HG02610 (cell line): Measurements from ENCODE around the gene NELFA.
"Not testable (repeated sequence)": the region's sequence is repeated elsewhere in the genome, so short reads cannot be mapped to it uniquely, and the experiment has no call there.

Source experiments
- ATAC-seq: cut with Tn5 transposase; IDR thresholded peaks from one replicate; pipeline ENCODE4 v1.9.1; 2021; ENCODE audit warnings: mild to moderate bottlenecking, moderate library complexity; ENCODE audit not compliant: unreplicated experiment

The NELFA gene

DNA sequence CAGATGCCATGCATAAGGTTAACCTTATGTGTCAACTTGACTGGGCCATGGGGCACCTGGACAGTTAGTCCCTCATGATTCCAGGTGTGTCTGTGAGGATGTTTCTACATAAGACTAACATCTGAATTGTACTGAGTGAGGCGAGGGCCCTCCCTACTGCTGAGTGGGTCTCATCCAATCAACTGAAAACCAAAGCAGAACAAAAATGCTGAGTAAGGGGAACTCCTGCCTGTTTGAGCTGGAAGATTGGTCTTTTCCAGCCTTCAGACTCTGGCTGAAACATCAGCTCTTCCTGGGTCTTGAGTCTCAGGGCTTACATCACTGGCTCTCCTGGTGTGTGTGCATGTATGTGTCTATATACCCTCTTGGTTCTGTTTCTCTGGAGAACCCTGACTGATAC is 13.8 kb downstream of the NELFA start:
- no peak for ATAC-seq

DNA sequence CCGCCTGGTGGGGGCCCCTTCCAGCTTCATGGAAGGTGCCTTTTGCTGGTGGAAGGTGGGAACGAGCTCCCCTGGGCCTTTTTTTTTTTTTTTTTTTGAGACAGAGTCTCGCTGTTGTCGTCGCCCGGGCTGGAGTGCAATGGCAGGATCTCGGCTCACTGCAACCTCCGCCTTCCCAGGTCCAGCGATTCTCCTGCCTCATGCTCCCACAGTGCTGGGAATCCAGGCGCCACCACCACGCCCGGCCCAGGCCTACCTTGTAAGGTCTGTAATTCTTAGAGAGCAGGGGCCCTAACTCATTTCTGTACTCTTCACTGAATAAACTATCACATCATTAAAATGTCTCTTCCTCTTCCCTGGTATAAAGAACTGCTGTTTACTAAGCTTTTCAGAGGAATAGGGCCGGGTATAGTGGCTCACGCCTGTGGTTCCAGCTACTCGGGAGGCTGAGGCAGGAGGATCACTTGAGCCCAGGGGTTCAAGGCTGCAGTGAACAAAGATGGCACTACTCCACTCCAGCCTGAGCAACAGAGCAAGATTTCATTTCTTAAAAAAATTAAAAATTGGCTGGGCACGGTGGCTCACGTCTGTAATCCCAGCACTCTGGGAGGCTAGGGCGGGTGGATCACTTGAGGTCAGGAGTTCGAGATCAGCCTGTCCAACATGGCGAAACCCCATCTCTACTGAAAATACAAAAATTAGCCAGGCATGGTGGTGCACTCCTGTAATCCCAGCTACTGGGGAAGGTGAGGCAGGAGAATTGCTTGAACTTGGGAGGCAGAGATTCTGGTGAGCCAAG is 14.9 kb downstream of the NELFA start:
- ATAC-seq: not testable (repeated sequence)

DNA sequence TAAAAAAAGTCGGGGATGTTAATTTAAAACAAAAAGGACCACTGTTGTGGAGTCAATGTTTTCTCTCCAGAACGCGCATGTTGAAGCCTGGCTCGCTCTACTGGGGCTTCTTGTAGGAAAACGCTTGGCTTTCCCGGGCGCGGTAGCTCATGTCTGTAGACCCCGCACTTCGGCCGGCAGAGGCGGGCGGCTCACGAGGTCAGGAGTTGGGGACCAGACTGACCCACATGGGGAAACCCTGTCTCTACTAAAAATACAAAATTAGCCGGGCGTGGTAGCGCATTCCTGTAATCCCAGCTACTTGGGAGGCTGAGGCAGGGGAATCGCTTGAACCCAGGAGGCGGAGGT is 15.6 kb downstream of the NELFA start:
- ATAC-seq: no peak

DNA sequence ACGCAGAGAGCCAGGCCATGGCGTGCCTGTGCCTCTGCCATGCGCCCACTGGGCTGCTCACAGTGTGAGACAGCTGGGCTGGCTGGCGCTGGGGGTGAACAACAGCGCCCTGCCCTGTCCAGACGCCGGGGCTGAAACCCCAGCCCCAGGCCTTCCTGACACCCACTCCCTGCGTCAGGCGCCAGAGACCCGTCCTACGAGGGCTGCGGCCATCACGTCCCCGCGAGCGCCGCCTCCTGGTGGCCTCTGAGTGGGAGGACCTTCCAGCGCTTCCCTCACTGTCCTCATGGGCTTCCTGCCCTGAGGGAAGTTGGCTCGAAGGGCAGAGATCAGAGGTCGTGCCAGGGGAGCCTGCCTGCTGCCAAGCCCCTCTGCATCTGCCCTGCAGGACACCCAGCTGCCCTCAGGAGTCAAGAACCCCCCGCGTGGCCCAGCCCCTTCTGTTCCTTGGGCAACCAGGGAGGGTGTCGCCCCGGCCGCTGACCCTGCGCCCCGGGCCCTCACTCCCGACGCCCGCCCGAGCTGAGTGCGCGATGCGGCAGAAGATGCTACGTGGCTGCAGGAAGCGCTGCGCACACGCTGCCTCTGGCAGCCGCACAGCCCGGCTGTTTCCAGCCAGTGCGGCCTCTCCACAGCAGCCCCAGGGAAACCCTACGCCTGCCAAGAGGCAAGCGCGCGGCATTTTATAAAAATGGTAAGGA is 16.2 kb downstream of the NELFA start:
- ATAC-seq: no peak

DNA sequence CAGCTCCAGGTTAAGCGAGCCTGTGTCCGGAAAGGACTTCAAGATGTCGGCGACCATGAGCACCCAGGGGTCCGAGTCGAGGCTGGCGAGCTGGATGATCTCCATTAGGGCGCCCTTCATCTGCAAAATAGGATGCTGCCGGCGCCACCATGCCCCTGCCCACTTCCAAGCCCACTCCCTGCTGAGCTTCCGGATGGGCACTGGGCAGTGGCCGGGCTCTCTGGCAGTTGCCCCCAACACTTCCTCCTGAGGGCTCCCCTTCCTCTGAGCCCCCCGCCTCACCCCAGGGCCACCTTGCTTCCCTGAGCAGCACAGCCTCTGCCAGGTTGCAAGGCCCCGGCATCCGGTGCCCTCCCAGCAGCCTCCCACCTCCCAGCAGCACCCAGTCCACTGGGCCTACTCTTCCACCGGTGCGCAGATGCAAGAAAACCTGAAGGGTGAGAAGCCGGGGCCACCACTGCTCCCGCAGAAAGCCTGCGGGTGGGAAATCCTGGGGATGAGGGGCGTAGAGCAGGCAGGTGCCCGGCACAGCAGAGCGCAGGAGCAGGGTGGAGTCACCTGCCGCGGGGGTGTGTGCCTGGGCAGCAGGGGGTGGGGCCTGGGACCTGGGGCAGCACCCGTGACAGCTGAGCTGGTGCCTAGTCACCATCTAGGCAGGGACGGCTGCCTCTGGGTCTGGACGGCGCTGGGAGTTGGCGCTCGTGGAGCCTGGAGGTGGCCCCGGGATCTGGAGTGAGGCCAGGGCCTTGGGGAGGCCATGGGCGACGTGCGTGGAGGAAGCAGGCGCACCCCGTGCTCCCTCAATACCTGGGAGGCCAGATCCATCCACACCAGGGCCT is 17.0 kb downstream of the NELFA start:
- ATAC-seq: no peak

DNA sequence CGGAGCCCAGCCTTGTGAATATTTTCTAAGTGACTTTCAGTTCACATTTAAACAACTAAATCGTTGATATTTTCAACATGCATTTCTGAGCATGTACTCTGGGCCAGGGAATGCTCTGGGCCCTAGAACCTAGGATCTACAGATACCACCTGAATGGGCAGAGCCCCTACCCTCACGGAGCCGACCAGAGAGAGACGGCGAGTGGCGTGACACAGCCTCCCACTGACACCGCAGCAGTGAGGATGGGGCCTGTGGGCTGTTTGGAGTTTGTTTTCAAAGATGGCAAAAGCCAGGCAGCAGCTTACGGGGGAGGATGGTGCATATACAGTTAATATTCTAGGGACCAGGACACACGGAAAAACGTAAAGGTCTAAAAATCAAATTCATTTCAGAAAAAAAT is 17.7 kb downstream of the NELFA start:
- no peak for ATAC-seq

DNA sequence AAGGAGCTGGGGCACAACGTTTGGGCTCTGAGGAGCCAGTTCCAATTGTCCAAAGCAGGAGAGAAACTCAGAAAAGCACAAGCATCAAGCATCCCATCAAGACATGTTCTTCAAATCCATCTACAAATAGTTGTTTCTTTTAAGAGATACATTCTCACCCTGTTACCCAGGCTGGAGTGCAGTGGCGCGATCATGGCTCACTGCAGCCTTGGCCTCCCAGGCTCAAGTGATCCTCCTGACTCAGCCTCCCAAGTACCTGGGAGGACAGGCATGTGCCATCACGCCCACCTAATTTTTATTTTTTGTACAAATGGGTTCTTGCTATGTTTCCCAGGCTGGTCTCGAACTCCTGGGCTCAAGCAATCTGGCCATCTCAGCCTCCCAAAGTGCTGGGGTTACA is 18.1 kb downstream of the NELFA start:
- ATAC-seq: no peak

DNA sequence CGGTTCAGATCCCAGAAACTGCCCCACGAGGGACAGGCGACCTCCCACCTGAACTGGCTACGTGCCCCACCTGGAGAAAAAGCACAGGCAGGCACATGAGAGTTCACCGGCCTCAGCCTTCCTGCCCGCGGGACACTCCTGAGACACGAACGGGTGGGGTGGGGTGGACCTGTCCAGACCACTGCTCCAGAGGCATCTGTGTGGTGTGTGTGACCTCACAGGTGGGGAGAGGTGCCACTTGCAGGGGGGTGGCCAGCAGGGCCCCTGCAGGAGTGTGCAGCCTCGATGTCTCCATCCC is 18.5 kb downstream of the NELFA start:
- no peak for ATAC-seq

DNA sequence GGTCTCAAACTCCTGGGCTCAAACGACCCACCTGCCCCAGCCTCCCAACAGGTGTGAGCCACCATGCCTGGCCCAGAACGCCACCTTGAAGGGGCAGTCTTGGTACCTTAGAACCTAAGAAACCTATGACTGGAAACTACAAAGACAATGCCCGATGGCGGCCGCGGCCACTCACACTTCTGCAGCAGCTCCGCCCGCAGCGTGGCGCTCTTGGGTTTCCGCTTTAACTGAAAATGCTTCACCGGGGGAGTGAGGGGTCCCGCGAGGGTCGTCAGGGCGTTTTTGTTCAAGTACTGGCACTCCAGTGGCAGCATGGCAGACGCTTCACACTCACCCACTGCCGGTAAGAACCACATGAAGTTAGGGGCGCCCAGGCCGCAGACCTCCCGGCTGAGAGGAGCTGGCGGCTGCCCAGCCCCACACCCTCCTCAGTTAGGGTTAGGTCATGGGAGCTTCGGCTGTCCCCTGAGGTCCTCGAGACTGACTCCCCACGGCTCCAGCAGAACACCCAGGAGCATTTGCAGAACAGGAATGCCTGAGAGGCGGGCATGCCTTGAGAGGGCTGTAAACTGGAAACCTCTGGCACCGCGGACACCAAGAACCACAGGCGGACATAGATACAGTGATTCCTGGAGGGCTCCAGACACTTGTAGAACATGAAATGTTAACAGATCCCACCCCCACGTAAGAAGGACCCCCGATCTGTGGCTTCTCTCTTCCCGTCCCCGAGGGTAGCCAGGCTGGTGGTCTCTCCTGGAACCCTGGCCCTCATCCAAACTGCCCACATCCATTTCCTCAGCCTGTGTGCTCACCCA is 19.0 kb downstream of the NELFA start:
- no peak for ATAC-seq

DNA sequence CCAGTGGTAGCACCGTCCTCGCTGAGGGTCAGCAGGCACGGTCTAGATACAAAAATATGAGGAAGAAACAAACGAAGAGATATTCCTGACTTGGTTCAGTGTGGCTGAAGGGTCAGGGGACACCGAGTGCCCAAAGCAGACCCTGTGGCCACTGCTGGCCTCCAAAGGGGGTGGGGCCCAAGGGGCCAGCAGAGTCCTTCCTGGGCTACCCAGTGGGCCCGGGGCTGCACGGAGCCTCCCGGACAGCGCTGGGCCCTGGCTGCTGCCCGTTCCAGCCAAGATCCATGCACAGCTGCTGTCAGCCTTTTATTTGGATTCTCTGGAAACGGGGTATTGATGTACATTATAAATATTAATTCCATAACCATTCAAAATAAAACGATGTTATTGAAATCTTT is 20.4 kb downstream of the NELFA start:
- no peak for ATAC-seq

DNA sequence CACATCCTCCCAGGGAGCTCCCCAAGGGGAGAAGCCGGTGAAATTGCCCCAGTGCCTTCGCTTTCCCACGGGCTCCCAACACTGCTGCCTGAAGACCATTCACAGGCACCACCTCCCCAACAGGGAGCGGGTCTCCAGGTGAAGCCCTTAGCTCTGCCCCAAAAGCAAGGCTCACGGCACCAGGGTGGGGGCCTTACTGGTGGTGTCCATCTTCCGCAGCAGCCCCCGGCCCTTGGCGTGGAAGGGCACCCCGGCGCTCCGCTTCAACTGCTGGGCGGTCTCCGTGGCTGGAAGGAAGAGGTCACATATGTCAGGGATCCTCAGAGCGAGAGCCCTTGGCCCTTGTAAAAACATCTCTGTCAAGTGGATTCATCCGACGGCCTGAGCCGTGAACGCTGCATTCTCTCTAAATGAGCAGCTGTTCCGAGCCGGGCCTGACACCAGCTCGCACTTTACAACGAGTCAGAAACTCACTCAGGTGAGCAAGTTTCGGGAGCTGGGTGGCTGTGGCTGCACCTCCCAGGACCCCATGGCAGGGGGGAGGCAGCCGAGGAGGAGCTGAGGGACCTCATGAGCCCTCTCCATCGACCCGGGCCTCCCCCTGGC is 20.9 kb downstream of the NELFA start:
- no peak for ATAC-seq

DNA sequence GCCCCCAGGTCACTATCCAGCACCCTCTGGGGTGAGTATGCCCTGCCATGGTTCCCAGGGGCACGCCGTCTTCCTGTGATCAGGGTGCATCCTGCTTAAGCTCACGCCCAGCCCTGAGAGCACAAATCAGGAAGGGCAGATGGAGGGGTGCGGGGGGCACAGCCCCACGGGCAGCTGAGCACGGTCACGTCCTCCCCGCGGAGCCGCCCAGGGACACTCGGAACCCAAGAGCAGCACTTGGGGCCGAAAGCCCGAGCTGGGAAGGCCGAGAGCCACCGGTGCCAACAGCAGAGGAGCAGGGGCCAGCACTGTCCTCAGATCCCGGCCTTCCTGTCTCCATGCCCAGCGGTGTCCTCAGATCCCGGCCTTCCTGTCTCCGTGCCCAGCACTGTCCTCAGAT is 21.5 kb downstream of the NELFA start:
- ATAC-seq: no peak

DNA sequence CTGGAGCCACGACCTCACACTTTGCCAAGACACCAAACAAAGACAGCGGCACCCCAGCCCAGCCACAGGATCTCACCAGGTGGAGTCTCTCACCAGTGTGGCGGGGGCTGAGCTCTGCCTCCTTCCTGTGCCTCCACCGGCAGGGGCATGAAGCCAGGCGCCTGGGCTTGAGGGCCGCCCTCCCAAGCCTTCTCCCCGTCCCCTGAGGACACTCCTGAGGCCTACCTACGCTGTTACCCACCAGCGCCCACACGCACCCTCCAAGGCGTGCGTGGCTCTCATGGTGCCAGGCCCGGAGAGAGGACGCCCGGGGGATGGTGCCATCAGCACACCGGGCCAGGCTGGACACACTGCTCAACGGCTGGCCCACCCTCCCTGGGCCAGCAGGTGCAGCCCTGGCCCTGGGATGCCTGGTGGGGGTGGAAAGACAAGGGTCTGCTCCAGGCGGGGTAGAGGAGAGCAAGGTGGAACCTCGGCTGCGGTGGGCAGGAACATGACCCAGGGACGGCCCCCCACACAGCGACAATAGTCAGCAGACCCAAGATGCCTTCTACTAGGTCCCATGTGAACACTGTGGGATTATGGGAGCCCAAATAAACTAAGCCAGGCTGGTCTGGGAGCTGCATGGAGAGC is 22.1 kb downstream of the NELFA start:
- ATAC-seq: no peak

DNA sequence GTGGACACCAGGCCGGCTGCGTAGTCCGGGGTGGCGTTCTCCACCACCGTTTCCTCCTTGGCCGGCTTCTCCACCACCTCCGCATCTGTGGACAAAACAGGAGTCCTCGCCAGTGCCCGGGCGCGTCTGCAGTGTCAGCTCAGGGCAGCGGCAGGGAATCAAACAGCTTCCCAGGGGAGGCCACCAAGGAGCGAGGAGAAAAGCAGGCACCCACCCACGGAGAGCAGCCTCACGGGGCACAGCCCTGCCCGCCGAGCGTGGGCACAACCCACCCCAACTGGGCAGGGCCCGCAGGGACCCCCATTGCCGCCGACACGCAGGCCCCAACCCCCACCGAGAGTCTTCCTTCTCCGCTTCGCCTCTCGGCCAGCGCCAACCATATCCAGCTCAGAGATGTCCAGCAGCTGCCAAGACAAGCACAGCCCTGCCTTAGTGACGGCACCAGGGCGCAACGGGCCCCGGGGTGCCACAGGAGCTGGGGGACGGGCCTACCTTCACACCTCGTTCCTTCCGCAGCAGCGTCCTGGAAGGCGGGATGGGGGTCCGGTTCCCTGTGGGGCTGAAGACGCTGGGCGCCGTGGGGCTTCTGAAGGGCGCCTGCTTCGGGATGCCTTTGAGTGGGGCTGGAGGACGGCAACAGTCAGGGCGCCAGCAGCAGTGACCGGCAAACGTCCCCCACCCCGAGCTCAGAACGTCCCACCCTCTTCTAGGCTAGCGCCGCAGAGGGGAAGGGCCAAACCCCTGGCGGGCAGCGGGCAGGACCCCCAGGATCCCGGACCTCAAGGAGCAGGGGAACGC is 22.8 kb downstream of the NELFA start:
- no peak for ATAC-seq

DNA sequence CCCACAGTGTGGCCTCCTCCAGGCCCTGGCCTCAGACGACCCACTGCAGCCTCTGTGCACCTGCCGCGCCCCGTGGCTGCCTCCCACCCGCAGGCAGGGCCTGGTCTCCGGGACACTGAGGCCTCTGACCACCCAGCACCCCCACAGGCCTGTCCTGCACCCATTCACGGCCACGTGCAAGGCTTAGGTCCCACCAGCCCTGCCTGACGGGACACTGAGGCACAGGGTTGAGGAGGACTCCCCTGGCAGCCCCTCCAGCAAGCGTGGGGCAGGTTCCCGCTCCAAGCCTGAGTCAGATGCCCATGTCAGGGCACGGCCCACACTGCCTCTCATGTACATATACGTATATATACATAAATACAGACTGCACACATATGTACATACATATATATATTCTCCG is 23.5 kb downstream of the NELFA start:
- ATAC-seq: no peak

DNA sequence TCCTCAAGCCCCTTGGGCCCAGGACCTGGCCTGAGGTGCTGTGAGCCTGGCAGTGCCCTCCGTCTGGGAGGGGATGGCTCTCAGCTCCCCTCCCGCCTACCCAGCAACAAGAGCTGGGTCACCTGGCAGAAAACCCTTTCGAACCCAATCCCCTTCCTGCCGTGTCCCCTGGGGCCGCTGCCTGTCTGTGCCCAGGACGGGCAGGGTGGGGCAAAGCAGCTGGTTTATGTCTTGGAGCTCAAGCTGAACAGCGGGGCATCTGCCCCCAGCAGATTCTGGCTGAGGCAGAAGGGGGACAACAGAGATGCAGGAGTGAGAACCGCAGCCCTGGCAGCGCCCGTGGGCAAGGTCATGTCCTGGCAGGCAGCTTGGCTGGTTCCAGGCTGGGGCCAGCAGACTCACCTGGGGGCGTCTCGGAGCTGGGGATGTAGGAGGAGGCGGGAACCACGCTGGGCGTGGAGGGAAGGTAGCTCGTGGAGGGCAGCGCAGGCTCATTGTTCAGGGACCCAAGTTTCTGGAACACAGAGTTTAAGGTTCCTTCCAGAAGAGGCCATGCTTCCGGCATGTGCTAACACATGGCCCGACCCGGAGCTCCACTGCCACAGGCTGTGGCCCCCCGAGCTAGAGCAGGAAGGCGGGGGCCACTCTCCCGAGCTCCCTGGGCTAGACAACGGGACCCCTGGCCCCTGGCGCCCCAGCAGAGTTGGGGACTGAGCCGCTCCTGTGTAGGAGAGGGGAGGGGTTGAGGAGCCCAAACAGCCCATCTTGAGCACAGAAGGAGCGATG is 24.2 kb downstream of the NELFA start:
- no peak for ATAC-seq

DNA sequence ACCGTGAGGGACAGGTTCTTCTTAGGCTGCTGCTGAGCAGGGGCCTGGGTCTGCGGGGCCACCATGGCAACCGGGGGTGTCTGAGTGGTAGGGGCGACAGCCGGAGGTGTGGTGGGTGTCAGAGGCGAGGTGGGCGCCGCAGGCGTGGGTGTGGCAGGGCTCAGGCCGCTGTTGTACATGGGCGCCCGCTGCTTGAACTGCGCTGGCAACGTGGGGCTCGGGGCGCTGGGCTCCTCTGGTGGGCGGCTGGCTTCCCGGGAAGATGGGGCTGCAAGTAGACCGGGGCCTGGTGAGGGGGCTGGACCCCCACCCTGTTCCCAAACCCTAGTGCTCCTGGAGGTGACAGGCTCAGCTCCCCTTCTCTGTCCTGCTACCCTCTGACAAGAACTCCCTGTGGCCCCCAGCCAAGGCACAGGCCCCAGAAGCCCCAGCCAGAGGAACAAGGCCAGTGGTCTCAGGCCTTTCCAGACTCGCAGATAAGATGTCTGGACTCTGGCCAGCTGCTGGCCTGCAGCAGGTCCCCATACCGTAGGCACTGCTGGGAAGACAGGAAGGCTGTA is 24.8 kb downstream of the NELFA start:
- no peak for ATAC-seq

DNA sequence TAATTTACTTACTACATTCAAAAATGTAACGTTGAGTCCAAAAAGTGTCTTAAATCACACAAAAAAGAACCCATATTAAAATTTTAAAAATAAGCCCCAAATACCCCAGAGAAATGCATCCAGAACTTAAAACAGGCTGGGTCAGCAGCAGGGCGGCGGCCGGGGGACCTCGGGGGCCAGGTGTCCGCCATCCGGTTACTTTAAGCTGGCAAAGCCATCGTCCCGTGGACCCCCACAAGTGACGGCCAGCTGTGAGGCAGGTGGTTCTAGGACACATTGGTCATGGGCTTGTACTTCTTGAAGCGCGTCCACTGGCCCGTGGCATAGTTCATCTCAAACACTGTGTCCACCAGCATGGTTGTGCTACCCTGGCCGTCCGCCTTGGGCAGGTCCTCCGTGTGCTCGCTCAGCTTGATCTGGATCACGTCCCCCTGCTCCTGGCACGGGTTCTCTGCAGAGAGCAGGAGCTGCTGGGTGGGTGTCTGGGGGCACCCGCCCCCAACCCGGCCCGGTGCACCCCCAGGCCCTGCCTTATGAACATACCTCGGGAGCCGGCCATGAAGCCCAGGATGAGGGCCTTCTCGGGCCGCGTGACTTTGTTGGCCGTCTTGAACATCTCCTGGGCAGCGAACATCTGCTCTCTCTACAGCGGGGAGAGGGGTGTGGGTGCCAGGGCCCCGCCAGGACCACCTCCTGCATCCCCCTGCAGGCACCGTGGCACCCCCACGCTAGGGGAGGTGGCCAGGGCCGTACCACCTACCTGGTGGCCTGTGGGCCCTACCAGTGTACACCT is 25.5 kb downstream of the NELFA start:
- no peak for ATAC-seq
